ENCODE data around the gene HIPK4.

The HIPK4 gene

GRCh38 chr19:40365613-40366401 is 24.2 kb downstream of the HIPK4 start:
- DNase-seq (ENCODE audit: low spot score) = peak; percentile 47

- DNase-seq (ENCODE audit: low spot score) = no peak
Observed at GRCh38 chr19:40365010-40365409, 25.0 kb downstream of the HIPK4 start.

- no peak for DNase-seq (ENCODE audit: low spot score)
Observed at GRCh38 chr19:40363069-40363468, 26.9 kb downstream of the HIPK4 start.

- no peak for DNase-seq (ENCODE audit: low spot score)
Observed at GRCh38 chr19:40362160-40362559, 27.8 kb downstream of the HIPK4 start.

- DNase-seq (ENCODE audit: low spot score) = no peak
Observed at GRCh38 chr19:40360708-40361241, 29.2 kb downstream of the HIPK4 start.

- no peak for DNase-seq (ENCODE audit: low spot score)
Observed at GRCh38 chr19:40360020-40360707, 29.8 kb downstream of the HIPK4 start.

- DNase-seq (ENCODE audit: low spot score) = peak; percentile 38
Observed at GRCh38 chr19:40358773-40359172, 31.2 kb downstream of the HIPK4 start.

GRCh38 chr19:40357640-40358039 is 32.3 kb downstream of the HIPK4 start:
- no peak for DNase-seq (ENCODE audit: low spot score)

GRCh38 chr19:40356681-40357595 is 33.0 kb downstream of the HIPK4 start:
- no peak for DNase-seq (ENCODE audit: low spot score)

- no peak for DNase-seq (ENCODE audit: low spot score)
Observed at GRCh38 chr19:40355975-40356680, 33.9 kb downstream of the HIPK4 start.

GRCh38 chr19:40348961-40349507 is 40.9 kb downstream of the HIPK4 start:
- no peak for DNase-seq (ENCODE audit: low spot score)

- peak; percentile 99 for DNase-seq (ENCODE audit: low spot score)
Observed at GRCh38 chr19:40348125-40348913, 41.7 kb downstream of the HIPK4 start, which contains the start of the genes C19orf47 and PLD3. TSS of gene C19orf47 (minus strand) at chr19:40348397. CDS start at chr19:40341857, 6,540 bp downstream. TSS of gene PLD3 (plus strand) at chr19:40348695. CDS start at chr19:40366484, 17,789 bp downstream.

- DNase-seq (ENCODE audit: low spot score) = no peak
Observed at GRCh38 chr19:40344422-40344821, 45.6 kb downstream of the HIPK4 start.

GRCh38 chr19:40342644-40343311 is 47.2 kb downstream of the HIPK4 start:
- DNase-seq (ENCODE audit: low spot score) = no peak

GRCh38 chr19:40341601-40342482 is 48.1 kb downstream of the HIPK4 start:
- DNase-seq (ENCODE audit: low spot score) = no peak

- no peak for DNase-seq (ENCODE audit: low spot score)
Observed at GRCh38 chr19:40339018-40339728, 50.8 kb downstream of the HIPK4 start.

GRCh38 chr19:40337594-40337993 is 52.4 kb downstream of the HIPK4 start:
- no peak for DNase-seq (ENCODE audit: low spot score)

- DNase-seq (ENCODE audit: low spot score) = no peak
Observed at GRCh38 chr19:40337107-40337506, 52.9 kb downstream of the HIPK4 start.
